Neural cell (in vitro differentiated cells): ENCODE results near the gene SV2A.

ENCODE experiments used
- EZH2 ChIP-seq: fragments of 200-600, 300-800 bp; shearing (Covaris generic), sonication (generic); IDR thresholded peaks from 2 replicates; pipeline ENCODE4 v1.6.1; 2014; ENCODE audit warnings: antibody characterized with exemption, low read length, borderline replicate concordance, mild to moderate bottlenecking; ENCODE audit not compliant: insufficient read depth, poor library complexity, severe bottlenecking
- POLR2AphosphoS5 ChIP-seq: IDR thresholded peaks from 2 replicates; pipeline ENCODE4 v1.6.1; 2012
- TF ChIP-seq, protein P1 (sequence below): fragments of 450-650 bp; IDR thresholded peaks from 2 replicates; pipeline ENCODE4 v1.5.1; 2014; ENCODE audit warnings: antibody characterized with exemption, mild to moderate bottlenecking, moderate library complexity; ENCODE audit not compliant: poor library complexity, severe bottlenecking

DNA sequence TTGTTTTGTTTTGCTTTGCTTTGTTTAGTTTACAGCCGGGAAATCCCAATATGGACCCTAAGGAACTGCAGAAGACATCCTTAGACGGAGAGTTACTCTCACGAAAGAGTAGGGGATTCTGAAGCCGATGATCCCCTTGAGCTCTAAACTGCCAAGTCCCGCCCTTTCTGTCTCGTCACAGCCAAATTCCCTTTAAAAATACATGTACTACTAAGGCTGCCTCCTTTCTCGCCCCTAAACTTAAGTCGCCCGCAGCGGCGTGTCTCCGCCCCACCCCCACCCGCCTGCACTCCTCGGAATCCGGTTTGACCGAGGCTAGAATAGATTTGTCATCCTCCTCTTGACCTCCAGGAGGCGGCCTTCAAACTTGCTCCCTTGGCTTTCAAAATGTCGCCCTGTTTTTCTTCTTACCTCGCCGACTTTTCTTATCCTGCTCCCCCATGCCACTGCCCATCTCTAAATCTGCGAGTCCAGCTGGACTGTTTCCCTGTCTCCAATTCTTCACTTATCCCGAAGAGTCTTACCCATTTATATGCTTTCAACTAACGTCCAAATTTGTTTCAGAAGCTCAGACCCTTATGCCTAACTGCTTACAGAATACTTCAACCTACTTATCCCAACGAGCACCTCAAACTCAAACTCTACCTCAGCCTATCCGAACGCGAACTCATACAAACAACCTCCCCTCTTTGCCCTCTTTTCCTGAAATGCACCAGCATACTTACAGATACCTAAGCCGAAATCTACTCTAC lies 29.2 kb downstream of the SV2A start:
- TF ChIP-seq, protein P1, sequence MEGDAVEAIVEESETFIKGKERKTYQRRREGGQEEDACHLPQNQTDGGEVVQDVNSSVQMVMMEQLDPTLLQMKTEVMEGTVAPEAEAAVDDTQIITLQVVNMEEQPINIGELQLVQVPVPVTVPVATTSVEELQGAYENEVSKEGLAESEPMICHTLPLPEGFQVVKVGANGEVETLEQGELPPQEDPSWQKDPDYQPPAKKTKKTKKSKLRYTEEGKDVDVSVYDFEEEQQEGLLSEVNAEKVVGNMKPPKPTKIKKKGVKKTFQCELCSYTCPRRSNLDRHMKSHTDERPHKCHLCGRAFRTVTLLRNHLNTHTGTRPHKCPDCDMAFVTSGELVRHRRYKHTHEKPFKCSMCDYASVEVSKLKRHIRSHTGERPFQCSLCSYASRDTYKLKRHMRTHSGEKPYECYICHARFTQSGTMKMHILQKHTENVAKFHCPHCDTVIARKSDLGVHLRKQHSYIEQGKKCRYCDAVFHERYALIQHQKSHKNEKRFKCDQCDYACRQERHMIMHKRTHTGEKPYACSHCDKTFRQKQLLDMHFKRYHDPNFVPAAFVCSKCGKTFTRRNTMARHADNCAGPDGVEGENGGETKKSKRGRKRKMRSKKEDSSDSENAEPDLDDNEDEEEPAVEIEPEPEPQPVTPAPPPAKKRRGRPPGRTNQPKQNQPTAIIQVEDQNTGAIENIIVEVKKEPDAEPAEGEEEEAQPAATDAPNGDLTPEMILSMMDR: peak; percentile 85
- TF ChIP-seq EZH2 (no peak), POLR2AphosphoS5 (peak; percentile 41)
